ENCODE results near the gene HDAC9.

DNA sequence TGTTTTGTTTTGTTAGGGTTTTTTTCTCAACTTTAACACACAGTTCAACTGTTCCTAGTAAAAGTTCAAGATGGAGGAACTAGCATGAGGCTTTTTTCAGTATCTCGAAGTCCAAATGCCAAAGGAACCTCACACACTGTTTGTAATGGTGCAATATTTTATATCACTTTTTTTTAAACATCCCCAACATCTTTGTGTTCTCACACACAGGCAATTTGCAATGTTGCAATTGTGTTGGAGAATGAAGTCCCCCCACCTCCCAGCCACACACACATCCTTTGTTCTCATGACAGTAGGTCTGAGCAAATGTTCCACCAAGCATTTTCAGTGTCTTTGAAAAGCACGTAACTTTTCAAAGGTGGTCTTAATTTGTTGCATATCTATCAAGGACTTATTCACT lies 501.0 kb downstream of the HDAC9 start:
- TF ChIP-seq, protein P1, sequence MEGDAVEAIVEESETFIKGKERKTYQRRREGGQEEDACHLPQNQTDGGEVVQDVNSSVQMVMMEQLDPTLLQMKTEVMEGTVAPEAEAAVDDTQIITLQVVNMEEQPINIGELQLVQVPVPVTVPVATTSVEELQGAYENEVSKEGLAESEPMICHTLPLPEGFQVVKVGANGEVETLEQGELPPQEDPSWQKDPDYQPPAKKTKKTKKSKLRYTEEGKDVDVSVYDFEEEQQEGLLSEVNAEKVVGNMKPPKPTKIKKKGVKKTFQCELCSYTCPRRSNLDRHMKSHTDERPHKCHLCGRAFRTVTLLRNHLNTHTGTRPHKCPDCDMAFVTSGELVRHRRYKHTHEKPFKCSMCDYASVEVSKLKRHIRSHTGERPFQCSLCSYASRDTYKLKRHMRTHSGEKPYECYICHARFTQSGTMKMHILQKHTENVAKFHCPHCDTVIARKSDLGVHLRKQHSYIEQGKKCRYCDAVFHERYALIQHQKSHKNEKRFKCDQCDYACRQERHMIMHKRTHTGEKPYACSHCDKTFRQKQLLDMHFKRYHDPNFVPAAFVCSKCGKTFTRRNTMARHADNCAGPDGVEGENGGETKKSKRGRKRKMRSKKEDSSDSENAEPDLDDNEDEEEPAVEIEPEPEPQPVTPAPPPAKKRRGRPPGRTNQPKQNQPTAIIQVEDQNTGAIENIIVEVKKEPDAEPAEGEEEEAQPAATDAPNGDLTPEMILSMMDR (IDR thresholded peaks at IDR 0.05 in 2 of 3, conservative IDR thresholded peaks at IDR 0.05 in 1 of 3; ENCODE audit: borderline replicate concordance in 1 of 3, insufficient read depth in 1 of 3, low read depth in 2 of 3, low read length in 2 of 3) = no peak
- TF ChIP-seq SP1 (IDR thresholded peaks at IDR 0.05; ENCODE audit: low read depth) (no peak), ZFX (IDR thresholded peaks at IDR 0.05) (no peak), ZNF274 (IDR thresholded peaks at IDR 0.05; ENCODE audit: low read depth, low read length) (no peak), POLR2A (IDR thresholded peaks at IDR 0.05; ENCODE audit: borderline replicate concordance, extremely low read depth, insufficient read depth, insufficient read length) (no peak), EZH2phosphoT487 (IDR thresholded peaks at IDR 0.05; ENCODE audit: borderline replicate concordance) (no peak), SRF (IDR thresholded peaks at IDR 0.05; ENCODE audit: low read depth) (no peak), ZBTB33 (IDR thresholded peaks at IDR 0.05; ENCODE audit: extremely low read depth, insufficient replicate concordance, low read length) (no peak), POLR2AphosphoS5 (IDR thresholded peaks at IDR 0.05; ENCODE audit: low read depth, low read length) (no peak), EGR1 (IDR thresholded peaks at IDR 0.05; ENCODE audit: low read depth) (no peak)
- TF ChIP-seq, protein P2, sequence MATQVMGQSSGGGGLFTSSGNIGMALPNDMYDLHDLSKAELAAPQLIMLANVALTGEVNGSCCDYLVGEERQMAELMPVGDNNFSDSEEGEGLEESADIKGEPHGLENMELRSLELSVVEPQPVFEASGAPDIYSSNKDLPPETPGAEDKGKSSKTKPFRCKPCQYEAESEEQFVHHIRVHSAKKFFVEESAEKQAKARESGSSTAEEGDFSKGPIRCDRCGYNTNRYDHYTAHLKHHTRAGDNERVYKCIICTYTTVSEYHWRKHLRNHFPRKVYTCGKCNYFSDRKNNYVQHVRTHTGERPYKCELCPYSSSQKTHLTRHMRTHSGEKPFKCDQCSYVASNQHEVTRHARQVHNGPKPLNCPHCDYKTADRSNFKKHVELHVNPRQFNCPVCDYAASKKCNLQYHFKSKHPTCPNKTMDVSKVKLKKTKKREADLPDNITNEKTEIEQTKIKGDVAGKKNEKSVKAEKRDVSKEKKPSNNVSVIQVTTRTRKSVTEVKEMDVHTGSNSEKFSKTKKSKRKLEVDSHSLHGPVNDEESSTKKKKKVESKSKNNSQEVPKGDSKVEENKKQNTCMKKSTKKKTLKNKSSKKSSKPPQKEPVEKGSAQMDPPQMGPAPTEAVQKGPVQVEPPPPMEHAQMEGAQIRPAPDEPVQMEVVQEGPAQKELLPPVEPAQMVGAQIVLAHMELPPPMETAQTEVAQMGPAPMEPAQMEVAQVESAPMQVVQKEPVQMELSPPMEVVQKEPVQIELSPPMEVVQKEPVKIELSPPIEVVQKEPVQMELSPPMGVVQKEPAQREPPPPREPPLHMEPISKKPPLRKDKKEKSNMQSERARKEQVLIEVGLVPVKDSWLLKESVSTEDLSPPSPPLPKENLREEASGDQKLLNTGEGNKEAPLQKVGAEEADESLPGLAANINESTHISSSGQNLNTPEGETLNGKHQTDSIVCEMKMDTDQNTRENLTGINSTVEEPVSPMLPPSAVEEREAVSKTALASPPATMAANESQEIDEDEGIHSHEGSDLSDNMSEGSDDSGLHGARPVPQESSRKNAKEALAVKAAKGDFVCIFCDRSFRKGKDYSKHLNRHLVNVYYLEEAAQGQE (IDR thresholded peaks at IDR 0.05; ENCODE audit: low read depth) = no peak
- TF ChIP-seq, protein P3, sequence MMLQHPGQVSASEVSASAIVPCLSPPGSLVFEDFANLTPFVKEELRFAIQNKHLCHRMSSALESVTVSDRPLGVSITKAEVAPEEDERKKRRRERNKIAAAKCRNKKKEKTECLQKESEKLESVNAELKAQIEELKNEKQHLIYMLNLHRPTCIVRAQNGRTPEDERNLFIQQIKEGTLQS (IDR thresholded peaks at IDR 0.05) = no peak
